HG03159 (cell line): Measurements from ENCODE around the gene TNK2.
A peak's percentile ranks its signal among the peaks of the same experiment; 100 is the strongest.
"Not testable (repeated sequence)": the region's sequence is repeated elsewhere in the genome, so short reads cannot be mapped to it uniquely, and the experiment has no call there.

Source experiments
- ATAC-seq: cut with Tn5 transposase; IDR thresholded peaks from one replicate; pipeline ENCODE4 v1.9.1; 2021; ENCODE audit warnings: mild to moderate bottlenecking, moderate library complexity; ENCODE audit not compliant: unreplicated experiment

TNK2 gene

DNA sequence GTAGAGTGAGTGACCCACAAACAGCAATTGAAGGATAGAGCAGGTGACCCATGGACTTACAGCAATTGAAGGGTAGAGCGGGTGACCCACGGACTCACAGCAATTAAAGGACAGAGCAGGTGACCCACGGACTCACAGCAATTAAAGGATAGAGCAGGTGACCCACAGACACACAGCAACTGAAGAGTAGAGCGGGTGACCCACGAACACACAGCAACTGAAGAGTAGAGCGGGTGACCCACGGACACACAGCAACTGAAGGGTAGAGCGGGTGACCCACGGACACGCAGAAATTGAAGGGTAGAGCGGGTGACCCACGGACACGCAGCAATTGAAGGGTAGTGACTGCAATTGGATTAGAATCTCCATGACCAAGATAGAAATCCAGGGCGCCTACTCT lies 9.8 kb upstream of the TNK2 start:
- ATAC-seq, result no peak

GRCh38 chr3:195916991-195917390 lies 8.6 kb upstream of the TNK2 start:
- ATAC-seq, result no peak

DNA sequence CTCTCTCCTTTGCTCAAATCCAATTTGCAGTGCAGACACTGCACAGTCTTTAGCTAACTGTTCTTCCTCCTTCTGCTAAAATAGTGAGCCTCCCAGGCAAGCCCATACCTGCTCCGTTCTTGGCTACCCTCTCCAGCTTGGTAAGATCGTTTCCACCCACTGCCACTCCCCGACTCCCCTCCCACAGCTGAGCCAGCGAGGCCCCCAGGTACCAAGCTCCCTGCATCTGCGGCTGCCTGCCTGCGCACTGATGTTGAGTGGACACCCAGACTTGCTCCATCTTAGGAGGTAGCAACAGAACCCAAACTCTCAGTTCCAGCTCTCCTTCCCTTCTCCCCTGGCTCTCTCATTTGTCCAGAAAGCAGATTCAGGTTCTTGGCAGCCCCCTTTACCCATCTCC lies 7.9 kb upstream of the TNK2 start:
- no peak for ATAC-seq

- peak; percentile 88 for ATAC-seq
Measured at GRCh38 chr3:195914648-195915473, 6.5 kb upstream of the TNK2 start.

DNA sequence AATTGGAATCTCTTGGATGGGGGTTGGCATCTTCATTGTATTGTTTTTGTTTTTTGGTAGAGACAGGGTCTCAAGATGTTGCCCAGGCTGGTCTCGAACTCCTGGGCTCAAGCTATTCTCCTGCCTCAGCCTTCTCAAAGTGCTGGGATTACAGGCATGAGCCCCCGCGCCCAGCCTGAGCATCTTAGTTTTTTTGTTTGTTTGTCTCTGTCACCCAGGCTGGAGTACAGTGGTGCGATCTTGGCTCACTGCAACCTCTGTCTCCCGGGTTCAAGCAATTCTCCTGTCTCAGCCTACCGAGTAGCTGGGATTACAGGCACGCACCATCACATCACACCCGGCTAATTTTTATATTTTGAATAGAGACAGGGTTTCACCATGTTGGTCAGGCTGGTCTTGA lies 5.8 kb upstream of the TNK2 start:
- not testable (repeated sequence) for ATAC-seq

DNA sequence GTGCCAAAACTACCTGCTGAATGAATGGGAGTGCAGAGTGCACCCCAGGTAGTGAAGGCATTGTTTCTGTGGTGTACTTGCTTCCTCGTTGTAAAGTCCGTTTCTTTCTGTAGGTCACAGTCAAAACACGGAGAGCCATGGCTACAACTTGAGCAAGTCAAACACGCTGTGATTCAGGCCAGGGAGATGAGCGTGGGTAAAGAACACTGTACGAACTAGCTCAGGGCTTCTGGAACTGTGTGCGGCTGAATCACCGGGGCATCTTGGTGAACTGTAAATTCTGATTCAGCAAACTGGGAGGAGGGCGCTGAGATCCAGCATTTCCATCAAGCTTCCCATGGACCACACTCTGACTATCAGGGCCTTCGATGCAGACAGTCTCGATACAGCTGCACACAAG lies 5.0 kb upstream of the TNK2 start:
- no peak for ATAC-seq

- no peak for ATAC-seq
Measured at GRCh38 chr3:195911946-195912270, 3.6 kb upstream of the TNK2 start.

GRCh38 chr3:195911041-195911945 lies 2.9 kb upstream of the TNK2 start:
- ATAC-seq, result no peak

GRCh38 chr3:195910499-195910845 lies 2.1 kb upstream of the TNK2 start:
- no peak for ATAC-seq

DNA sequence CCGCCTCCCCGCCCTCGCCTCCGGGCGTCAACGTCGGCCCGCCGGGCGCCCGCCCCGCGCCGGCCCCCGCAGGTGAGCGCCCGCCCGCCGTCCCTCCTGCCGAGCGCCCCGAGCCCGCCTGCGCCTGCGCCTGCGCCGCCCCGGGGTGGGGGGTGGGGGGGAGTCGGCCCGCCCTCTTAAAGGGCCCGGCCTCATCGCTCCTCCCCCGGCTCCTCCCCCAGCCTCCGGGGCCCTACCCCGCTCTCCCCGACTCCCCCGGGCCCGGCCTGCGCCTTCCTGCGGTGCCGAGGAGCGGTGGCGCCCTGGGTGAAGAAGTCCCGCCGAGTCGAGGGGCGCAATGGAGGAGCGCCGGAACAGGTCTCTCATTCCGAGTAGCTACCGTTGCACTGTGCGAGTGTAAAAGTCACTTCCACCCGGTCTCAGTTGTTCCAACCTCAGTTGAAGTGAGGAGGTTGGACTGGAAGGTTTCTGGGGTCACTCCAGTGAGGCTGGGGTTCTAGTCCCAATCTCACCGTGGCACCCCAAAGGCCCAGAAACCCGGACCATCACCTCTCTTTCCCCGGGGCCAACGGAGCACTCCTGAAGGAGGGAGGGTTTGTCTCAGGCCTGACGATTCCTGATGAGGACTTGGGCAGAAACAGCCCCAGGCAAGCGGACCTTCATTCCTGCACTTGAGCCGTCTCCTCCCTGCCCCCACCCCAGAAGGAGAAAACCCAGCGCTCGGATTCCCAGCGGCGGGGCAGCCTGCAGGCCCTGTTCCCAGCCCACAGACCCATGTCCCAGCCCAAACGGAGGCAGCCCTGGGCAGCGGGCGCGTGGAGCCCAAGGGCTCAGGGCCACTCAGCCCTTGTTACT lies 1.5 kb upstream of the TNK2 start:
- ATAC-seq, result peak; percentile 39

- peak; percentile 22 for ATAC-seq
Measured at GRCh38 chr3:195908694-195909581, 587 bp upstream of the TNK2 start.

- ATAC-seq, result peak; percentile 29
Measured at GRCh38 chr3:195907684-195907933, 742 bp downstream of the TNK2 start.

DNA sequence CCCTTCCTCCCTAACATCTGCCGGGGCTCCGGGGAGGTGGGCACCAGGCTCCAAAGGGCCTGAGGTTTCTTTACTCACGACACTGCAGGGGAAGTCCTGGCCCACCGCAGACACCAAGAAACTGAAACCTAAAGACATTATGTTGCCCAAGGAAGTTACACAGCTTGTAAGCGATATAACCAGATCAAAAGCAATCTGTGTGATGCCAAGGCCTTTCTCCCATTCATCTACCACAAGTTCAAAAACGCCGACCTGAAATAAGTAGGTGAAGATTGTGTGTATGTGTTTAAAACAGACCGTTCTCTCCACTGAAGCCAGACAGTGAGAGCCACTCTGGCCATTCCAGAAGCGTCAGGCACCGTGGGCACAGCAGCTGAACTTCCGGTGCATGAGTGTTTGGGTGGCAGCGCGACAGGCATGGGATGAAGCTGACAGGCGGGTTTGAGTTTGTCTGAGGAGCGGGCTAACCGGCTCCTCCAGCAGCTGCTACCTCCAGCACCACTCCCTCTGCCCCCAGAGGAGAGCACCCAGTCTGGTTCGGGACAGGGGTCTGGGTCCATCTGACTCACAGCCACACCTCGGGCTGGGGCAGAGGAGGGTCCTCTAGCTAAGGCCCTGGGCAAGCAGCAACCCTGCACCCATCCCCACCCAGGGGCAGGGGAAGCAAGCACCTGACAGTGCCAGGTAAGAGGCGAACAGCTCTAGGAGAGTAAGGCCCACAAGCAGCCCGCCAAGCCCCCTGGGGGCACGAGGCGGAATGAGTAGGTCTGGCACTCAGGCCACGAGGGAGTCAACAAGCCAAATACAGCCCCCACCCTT lies 1.3 kb downstream of the TNK2 start:
- no peak for ATAC-seq

- no peak for ATAC-seq
Measured at GRCh38 chr3:195905970-195906864, 2.1 kb downstream of the TNK2 start.

DNA sequence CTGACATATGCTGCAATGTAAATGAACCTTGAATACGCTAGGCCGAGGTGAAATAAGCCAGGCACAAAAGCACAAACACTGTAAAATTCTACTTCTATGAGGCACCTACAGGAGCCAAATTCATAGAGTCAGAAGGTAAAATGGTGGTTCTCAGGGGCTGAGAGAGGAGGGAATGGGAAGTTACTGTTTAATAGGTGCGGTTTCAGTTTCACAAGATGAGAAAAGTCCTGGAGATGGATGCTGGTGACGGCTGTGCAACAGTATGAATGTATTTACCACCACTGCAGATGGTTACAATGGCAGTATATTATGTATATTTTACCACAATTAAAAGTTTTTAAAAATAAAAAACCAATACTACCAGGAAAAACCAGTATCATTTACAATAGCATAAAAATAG lies 4.0 kb downstream of the TNK2 start:
- no peak for ATAC-seq

DNA sequence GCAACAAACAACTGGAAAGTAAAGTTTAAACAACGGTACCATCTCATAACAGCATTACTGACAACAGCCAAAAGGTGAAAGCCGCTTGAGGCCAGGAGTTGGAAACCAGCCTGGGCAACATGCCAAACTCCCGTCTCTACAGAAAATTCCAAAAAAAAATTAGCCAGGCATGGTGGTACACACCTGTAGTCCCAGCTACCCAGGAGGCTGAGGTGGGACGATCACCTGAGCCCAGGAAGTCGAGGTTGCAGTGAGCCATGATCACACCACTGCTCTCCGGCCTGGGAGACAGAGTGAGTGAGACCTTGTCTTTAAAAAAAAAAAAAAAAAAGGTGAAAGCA lies 4.4 kb downstream of the TNK2 start:
- ATAC-seq, result no peak

GRCh38 chr3:195902634-195903033 lies 5.7 kb downstream of the TNK2 start:
- not testable (repeated sequence) for ATAC-seq

- ATAC-seq, result not testable (repeated sequence)
Measured at GRCh38 chr3:195901836-195902585, 6.3 kb downstream of the TNK2 start.
